Caco-2 (cell line): ENCODE data around the gene SLC16A12. TPM values are rescaled to one million over a fixed set of nuclear protein-coding genes. Genes with fewer than 3 reads are reported as not detected.

Experiments used
- BruUV-seq: library from RNA; stranded (reverse); fragments of 400-500 nt; replicated peaks from 2 replicates; lab custom pipeline; 2021; lab: Mats Ljungman, UMichigan
- CTCF ChIA-PET: fragments of 300-600 bp; sonication (Branson Sonifier 250); formaldehyde crosslinking; loops from one replicate; lab custom pipeline; 2022; ENCODE audit warnings: antibody characterized with exemption; lab: Charles Lee
- POLR2A ChIA-PET: fragments of 300-600 bp; sonication (Branson Sonifier 250); formaldehyde crosslinking; loops from one replicate; lab custom pipeline; 2022; ENCODE audit warnings: antibody characterized with exemption; lab: Charles Lee
- DNase-seq, 2 experiments: peaks; one replicate each; pipeline versions ENCODE4 v3.0.0 to v3.0.0-alpha.2; 2020 to 2022
- H3K27me3 ChIP-seq: replicated peaks from 2 replicates; pipeline ENCODE4 v1.6.0; 2011; ENCODE audit warnings: low read length; ENCODE audit not compliant: control insufficient read depth, insufficient read depth
- H3K36me3 ChIP-seq: 2 replicates; pipeline ENCODE4 v1.5.1; 2011; ENCODE audit warnings: low read length; ENCODE audit not compliant: control insufficient read depth, insufficient read depth
- H3K4me1 ChIP-seq: fragments of 250-450 bp; sonication (Bioruptor Pico); 2 replicates; pipeline ENCODE4 v1.5.1; 2020; ENCODE audit warnings: mild to moderate bottlenecking
- H3K4me3 ChIP-seq: 2 replicates; pipeline ENCODE4 v1.5.1; 2011; ENCODE audit warnings: low read depth, mild to moderate bottlenecking, control low read depth, low read length
- H3K9me3 ChIP-seq: fragments of 250-450 bp; sonication (Bioruptor Pico); 2 replicates; pipeline ENCODE4 v1.5.1; 2020; ENCODE audit warnings: mild to moderate bottlenecking, moderate library complexity
- H3K27ac Mint-ChIP-seq: one replicate; pipeline ENCODE4 v1.8.0; 2022; ENCODE audit warnings: mixed read lengths; ENCODE audit not compliant: unreplicated experiment
- H3K27me3 Mint-ChIP-seq: one replicate; pipeline ENCODE4 v1.8.0; 2022; ENCODE audit warnings: mixed read lengths; ENCODE audit not compliant: insufficient read depth, unreplicated experiment
- H3K36me3 Mint-ChIP-seq: one replicate; pipeline ENCODE4 v1.8.0; 2022; ENCODE audit warnings: mild to moderate bottlenecking, mixed read lengths; ENCODE audit not compliant: insufficient read depth, unreplicated experiment
- H3K4me1 Mint-ChIP-seq: one replicate; pipeline ENCODE4 v1.8.0; 2022; ENCODE audit warnings: low read depth, mixed read lengths; ENCODE audit not compliant: unreplicated experiment
- H3K4me3 Mint-ChIP-seq: one replicate; pipeline ENCODE4 v1.8.0; 2022; ENCODE audit warnings: mild to moderate bottlenecking, moderate library complexity, mixed read lengths; ENCODE audit not compliant: unreplicated experiment
- H3K9me3 Mint-ChIP-seq: one replicate; pipeline ENCODE4 v1.8.0; 2022; ENCODE audit warnings: mixed read lengths; ENCODE audit not compliant: unreplicated experiment
- CTCF ChIP-seq, 2 experiments: fragments of 200-600 bp in 1 of 2; IDR thresholded peaks; 1 replicate in 1 of 2; 2 replicates in 1 of 2; pipeline versions ENCODE4 v1.5.1 to v1.8.0; 2011 to 2022; ENCODE audit warnings: antibody characterized with exemption in 1 of 2, control low read depth in 1 of 2, inconsistent platforms in 1 of 2, low read depth in 1 of 2, low read length in 1 of 2, mild to moderate bottlenecking in 1 of 2, moderate library complexity in 1 of 2; ENCODE audit not compliant: insufficient read depth in 1 of 2, severe bottlenecking in 1 of 2, unreplicated experiment in 1 of 2
- intact Hi-C: fragments of 100-400 bp; cut with micrococcal nuclease; formaldehyde crosslinking; loops from one replicate; pipeline ENCODE4 v1.10.0; 2022; ENCODE audit not compliant: unreplicated experiment
- total RNA-seq: library from RNA; stranded (reverse); gene quantifications from 2 replicates; pipeline ENCODE4 v1.2.3, GENCODE V29; 2022

SLC16A12 gene
- total RNA-seq, 1 experiment from 2014 or later: not detected

GRCh38 chr10:89478739-89479654 is 56.4 kb downstream of the SLC16A12 start:
- no peak overlapping the region for H3K4me3 Mint-ChIP-seq
- CTCF ChIA-PET: no interaction called here
- Histone ChIP-seq H3K4me3 (no peak overlapping the region), H3K36me3 (no peaks in the 10 kb centered on the region), H3K27me3 (no peaks in the 10 kb centered on the region), H3K4me1 (0 out of 2 replicates have a peak, but pooled peaks cover 7% of the 10 kb centered on the region), H3K9me3 (no peaks in the 10 kb centered on the region)
- no peak overlapping the region for H3K27ac Mint-ChIP-seq
- no peaks in the 10 kb centered on the region for H3K36me3 Mint-ChIP-seq
- H3K4me1 Mint-ChIP-seq: peaks cover 20% of the 10 kb centered on the region
- DNase-seq: no peak
- TF ChIP-seq CTCF (IDR thresholded peaks at IDR 0.05; ENCODE audit: insufficient read depth in 1 of 2, low read depth in 1 of 2, low read length in 1 of 2, severe bottlenecking in 1 of 2, unreplicated experiment in 1 of 2): no peak
- intact Hi-C loops: no loop called here
- no peaks in the 10 kb centered on the region for H3K9me3 Mint-ChIP-seq
- POLR2A ChIA-PET: no interaction called here
- no TSS peak for BruUV-seq
- no peaks in the 10 kb centered on the region for H3K27me3 Mint-ChIP-seq

GRCh38 chr10:89478085-89478738 is 57.2 kb downstream of the SLC16A12 start:
- no peaks in the 10 kb centered on the region for H3K27me3 ChIP-seq
- Mint-ChIP-seq H3K4me3 (no peak overlapping the region), H3K9me3 (no peaks in the 10 kb centered on the region), H3K27ac (no peak overlapping the region), H3K36me3 (no peaks in the 10 kb centered on the region), H3K27me3 (no peaks in the 10 kb centered on the region), H3K4me1 (peaks cover 23% of the 10 kb centered on the region)
- intact Hi-C loops: no loop called here
- peak in 1 of 2 experiments; percentile 11 for DNase-seq
- 0 out of 2 replicates have a peak, but pooled peaks cover 7% of the 10 kb centered on the region for H3K4me1 ChIP-seq
- ChIA-PET CTCF (no interaction called here), POLR2A (no interaction called here)
- H3K9me3 ChIP-seq: no peaks in the 10 kb centered on the region
- H3K4me3 ChIP-seq: no peak overlapping the region
- BruUV-seq: no TSS peak
- TF ChIP-seq CTCF (IDR thresholded peaks at IDR 0.05; ENCODE audit: insufficient read depth in 1 of 2, low read depth in 1 of 2, low read length in 1 of 2, severe bottlenecking in 1 of 2, unreplicated experiment in 1 of 2): no peak
- H3K36me3 ChIP-seq: no peaks in the 10 kb centered on the region

- H3K27ac Mint-ChIP-seq: no peak overlapping the region
- H3K9me3 Mint-ChIP-seq: no peaks in the 10 kb centered on the region
- TF ChIP-seq CTCF (IDR thresholded peaks at IDR 0.05; ENCODE audit: insufficient read depth in 1 of 2, low read depth in 1 of 2, low read length in 1 of 2, severe bottlenecking in 1 of 2, unreplicated experiment in 1 of 2): no peak
- Histone ChIP-seq H3K36me3 (no peaks in the 10 kb centered on the region), H3K4me1 (0 out of 2 replicates have a peak, but pooled peaks cover 7% of the 10 kb centered on the region), H3K27me3 (no peaks in the 10 kb centered on the region), H3K9me3 (no peaks in the 10 kb centered on the region), H3K4me3 (no peak overlapping the region)
- POLR2A ChIA-PET: no interaction called here
- peaks cover 23% of the 10 kb centered on the region for H3K4me1 Mint-ChIP-seq
- no TSS peak for BruUV-seq
- CTCF ChIA-PET: no interaction called here
- no peak for DNase-seq
- intact Hi-C loops: no loop called here
- no peaks in the 10 kb centered on the region for H3K27me3 Mint-ChIP-seq
- H3K4me3 Mint-ChIP-seq: no peak overlapping the region
- no peaks in the 10 kb centered on the region for H3K36me3 Mint-ChIP-seq
Observed at GRCh38 chr10:89476150-89476549, 59.2 kb downstream of the SLC16A12 start.
